Measurements from ENCODE around the gene SPAG16.

DNA sequence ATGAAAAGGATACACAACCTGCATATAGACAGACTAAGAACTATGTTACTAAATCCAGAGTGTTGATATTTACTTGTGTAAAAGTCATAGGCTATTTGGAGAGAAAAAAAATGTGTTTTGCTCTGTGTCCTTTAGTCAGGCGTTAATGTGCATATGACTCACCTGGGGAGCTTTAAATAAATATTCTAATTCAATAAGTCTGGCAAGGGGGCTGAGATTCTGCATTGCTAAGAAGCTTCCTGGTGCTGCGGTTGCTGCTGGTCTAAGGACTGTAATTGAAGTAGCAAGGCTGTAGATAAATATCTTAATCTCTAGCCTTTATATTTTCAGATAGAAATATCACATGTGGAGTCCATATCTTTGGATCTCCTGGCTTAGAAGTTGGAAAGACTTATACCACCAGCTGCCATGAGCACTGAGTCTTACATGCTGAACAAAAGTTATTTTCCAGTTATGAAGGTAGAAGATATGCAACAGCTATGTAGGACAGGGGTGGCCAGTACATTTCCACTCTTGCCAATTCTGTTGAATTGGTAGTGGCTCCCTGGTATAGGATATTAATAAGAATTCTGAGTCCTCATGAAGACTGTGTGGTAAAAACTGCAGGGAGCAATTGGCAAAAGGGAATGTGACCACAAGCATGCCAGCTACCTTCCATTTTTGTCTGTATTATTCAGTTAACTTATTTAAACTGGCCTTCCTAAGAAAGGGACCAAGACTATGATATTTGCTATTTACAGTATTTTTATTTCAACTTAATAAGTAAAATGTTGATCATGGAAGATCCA is 4.8 kb downstream of the SPAG16 start:
- TF ChIP-seq, protein P1, sequence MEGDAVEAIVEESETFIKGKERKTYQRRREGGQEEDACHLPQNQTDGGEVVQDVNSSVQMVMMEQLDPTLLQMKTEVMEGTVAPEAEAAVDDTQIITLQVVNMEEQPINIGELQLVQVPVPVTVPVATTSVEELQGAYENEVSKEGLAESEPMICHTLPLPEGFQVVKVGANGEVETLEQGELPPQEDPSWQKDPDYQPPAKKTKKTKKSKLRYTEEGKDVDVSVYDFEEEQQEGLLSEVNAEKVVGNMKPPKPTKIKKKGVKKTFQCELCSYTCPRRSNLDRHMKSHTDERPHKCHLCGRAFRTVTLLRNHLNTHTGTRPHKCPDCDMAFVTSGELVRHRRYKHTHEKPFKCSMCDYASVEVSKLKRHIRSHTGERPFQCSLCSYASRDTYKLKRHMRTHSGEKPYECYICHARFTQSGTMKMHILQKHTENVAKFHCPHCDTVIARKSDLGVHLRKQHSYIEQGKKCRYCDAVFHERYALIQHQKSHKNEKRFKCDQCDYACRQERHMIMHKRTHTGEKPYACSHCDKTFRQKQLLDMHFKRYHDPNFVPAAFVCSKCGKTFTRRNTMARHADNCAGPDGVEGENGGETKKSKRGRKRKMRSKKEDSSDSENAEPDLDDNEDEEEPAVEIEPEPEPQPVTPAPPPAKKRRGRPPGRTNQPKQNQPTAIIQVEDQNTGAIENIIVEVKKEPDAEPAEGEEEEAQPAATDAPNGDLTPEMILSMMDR (IDR thresholded peaks at IDR 0.05) = no peak
- TF ChIP-seq FOSL2 (IDR thresholded peaks at IDR 0.05) (no peak), FOSL2 (CRISPR knock-in tag; IDR thresholded peaks at IDR 0.05) (no peak), ESRRA (IDR thresholded peaks at IDR 0.05; ENCODE audit: borderline replicate concordance, low read length) (no peak), NR3C1 (IDR thresholded peaks at IDR 0.05) (no peak), POLR2A (IDR thresholded peaks at IDR 0.05; ENCODE audit: low read length) (no peak), CHD4 (IDR thresholded peaks at IDR 0.05; ENCODE audit: borderline replicate concordance) (no peak)
- TF ChIP-seq, protein P2, sequence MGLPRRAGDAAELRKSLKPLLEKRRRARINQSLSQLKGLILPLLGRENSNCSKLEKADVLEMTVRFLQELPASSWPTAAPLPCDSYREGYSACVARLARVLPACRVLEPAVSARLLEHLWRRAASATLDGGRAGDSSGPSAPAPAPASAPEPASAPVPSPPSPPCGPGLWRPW (IDR thresholded peaks at IDR 0.05) = no peak

Data from A549 (cell line).